NCI-H82 (cell line): ENCODE results near the gene PCAT6.
"Not testable (repeated sequence)": the region's sequence is repeated elsewhere in the genome, so short reads cannot be mapped to it uniquely, and the experiment has no call there.

ENCODE experiments used
- DNase-seq: peaks from one replicate; lab custom pipeline; 2025; lab: John Stamatoyannopoulos, UW

Gene PCAT6

DNA sequence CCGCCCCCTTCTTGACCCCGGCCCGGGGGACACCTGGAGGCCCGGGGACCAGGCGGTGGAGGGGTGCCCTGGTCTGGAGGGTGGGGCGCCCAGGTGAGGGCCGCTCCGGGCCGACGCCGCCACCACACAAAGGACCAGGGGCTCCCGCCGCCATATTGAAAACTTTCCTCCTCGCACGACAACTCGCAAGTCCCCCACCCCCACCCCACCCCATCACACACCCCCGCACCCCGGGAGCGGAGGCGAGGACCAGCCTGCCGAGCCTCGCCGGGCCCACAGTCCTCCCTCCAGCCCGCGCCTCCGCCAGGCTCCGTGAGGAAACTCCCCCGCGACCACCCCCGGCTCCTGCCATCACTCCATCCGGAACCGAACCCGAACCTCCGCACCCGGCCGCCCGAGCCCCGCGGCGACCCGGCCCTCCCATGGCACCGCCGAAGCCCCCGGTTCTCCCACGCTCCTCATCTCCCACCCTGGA, 3.3 kb upstream of the PCAT6 start:
- DNase-seq = peak; percentile 51

DNA sequence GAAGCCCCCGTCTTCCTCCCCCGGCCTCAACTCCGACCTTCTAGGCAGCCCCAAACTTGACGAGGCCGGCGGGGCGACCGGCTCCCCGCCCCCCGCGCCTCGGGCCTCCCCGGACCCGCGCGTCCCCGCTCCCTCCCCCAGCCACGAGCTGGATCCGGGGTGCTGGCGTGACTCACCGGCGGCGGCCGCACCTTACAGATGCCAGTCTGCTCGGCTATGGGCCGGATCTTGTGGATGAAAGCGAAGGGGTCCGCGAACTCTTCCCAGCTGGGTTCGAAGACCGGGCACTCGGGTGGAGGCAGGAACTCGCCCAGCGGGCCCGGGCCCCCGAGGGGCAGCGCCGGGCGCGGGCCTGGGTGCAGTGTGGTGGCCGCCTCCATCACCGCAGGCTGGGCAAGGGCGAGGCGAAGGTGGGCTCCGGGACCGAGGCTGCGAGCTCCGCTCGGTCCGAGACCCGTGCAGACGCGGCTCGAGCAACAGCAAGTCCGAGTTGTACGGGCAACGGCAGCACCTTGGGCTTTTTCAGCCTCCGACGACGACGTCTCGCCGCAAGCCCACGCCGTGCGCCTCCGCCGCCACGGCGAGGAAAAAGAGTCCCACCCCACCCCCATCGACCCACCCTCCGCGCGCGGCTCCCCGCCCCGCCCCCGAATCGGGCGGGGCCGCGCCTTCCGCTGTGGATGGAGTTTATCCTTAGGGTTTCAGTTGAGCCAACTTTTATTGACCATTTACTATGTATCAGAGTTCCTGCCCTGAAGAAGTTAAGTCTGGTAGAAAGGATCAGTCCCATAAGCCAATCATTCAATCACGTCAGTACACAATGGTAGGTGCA, 2.6 kb upstream of the PCAT6 start, which contains the start of gene KDM5B:
Gene KDM5B (minus strand): TSS at position 496 of the 832 bp plus-strand sequence. CDS start 116 bp downstream, at position 380.
- peak; percentile 82 for DNase-seq

DNA sequence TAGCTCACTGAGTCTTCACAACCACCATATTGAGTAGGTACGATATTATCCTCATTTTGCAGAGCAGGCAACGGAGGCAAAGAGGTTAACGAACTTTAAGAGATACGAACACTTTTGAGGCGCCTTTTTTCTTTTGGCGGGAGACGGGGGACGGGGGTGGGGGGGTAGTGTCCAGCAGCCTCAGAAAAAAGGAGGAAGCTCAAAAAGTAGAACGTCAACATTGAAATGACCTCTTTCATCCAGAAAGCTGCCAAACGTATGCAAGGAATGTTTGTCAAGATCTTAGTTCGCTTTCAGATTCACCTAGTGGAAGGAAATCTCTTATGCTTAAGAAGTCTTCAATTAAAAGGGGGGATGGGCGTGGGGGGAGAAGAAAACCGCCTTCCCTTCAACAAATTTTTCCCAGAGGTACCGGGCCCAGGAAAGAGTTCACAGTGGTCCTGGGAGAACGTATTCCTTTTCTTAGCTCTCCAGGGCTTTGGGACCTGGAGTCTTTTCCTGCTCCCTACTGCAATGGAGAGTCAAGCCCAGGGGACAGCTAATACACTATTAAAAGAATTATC, 1.1 kb upstream of the PCAT6 start:
- no peak for DNase-seq

DNA sequence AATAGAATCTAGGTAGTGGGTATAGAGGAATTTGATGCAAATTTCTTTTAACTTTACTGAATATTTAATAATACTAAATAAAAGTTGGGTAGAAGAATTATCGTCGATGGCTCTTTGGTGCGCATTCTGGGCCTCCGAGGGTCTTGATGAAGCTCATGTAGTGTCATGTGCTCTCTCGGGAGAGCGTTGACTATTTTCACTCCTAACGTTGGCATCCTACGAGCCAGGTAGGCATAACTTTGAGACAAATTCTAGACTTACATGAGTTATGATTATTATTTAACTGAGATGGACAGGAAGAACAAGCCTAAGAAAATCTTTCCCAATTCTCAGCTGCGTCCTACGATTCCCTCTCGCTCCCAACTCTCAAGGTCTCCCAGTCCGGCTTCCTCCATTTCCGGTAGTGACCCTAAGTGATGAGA, 550 bp upstream of the PCAT6 start:
- no peak for DNase-seq

DNA sequence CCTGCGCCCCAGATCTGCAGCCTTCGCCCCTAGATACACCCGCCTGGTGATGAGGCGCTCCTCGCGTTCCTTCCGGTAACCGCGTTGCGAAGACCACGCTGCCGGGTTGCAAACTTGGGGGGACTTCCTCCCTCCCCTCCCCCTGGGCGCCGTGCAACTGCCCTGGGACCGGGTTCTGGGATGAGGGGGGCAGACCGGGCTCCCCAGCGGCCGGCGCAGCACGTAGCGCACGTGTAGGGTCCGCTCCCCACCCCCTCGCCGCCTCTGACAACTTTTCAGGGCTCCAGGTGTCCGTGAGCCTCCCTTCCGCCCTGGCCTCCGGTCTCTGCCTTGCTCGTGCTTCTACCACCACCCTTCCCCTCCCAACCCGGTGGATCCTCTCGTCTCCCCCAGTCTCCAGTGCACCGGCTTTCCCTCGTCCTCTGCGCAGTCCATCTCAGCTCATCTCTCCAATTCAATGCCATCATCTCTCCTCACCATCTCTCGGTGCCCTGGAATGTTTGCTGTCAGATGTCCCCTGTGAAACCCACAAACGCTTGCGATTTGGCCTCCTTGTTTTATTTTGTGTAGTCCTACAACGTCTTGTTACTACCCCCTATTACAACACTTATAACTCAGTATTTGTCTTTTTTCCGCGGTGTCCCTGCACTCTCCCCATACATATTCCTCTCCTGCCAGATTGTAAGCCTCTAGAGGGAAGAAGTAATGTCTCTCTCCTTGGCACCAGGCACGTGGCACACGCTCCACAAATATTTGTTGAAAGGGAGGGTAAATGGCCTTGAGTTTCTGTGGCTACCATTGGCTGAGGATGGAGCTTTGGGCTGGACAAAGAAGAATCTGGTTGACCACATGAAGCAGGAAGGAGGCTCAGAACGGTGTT, 782 bp downstream of the PCAT6 start:
- peak; percentile 48 for DNase-seq

DNA sequence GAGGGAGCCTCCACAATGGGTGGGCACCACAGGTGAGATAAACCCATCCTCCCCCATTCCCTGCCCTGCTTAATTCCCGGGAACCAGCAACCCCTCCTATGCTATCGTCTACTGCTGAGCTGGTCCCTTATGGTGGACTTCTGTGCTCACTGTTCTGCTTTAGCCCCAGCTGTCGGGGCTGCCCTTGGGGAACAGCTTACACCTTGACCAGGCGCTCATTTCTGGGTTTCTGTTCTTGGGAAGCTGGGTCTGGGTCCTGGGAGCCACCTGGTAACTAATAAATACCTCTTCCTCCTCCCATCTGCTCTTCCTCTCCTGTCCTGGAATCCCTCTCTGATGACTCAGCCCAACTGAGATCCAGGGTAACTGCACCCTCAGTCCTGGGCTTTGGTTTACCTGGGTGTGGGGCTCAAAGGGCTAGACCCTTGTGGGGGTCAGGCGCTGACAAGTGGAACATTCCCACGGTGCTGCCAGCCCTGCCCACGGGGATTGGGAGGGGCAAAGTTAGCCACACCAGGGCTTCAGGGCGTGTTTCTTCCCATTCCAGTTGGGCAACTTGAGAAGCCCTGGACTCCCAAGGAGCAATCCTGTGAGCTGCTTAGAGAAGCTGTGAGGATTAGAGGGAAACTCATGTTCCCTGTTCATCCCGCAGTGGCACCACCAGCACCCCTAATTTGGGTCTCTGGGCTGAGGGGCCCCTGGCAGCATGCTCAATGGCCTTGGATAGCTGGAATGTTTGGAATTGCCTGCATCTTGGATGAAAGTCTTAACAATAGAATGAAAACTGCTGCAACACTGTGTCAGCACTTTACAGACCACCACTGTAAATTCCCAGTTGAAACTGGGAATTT, 1.6 kb downstream of the PCAT6 start:
- DNase-seq = peak; percentile 29

DNA sequence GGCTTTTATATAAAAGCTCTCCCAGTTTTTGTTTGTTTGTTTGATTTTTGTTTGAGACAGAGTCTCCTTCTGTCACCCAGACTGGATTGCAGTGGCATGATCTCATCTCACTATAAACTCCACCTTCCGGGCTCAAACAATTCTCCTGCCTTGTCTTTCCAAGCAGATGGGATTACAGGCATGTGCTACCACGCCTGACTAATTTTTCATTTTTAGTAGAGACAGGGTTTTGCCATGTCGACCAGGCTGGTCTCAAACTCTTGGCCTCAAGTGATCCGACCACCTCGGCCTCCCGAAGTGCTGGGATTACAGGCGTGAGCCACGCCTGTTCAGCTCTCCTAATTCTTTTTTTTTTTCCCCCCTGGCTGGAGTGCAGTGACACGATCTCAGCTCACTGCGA, 4.4 kb downstream of the PCAT6 start:
- DNase-seq = peak; percentile 30

DNA sequence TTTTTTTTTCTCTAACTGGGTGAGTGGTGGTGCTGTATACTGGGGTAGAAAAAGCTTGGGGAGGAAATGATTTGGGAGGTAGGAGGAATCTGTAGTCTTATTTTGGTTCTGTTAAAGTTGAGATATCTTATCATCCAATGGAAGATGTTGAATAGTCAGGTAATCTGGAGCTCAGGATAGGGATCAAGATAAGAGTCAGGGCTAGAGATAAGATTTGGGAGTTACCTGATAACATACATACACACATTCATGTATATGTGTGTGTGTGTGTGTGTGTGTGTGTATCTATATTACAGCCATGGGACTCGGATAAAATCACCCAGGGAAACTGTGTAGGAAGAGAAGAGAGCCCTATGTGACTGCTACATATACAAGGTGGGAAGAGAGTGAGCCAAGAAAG, 8.1 kb downstream of the PCAT6 start:
- no peak for DNase-seq

DNA sequence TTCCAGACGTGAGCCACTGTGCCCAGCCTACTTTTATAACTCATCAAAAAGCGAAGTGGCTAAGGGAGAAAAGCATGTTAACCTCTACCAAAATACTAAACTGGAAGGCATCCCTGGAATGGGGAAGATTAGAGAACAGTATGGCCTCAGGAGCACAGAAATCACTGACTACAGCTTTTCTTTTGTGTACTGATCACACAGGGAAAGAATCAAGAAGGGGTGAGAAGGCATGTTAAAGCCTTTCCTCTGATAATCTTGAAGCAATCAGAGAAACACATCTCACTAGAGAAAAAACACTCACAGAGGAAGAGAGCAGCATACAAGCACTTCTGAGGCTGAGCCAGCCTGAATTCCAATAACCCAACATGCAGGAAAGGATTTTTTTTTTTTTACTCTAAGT, 10.7 kb downstream of the PCAT6 start:
- DNase-seq = no peak

DNA sequence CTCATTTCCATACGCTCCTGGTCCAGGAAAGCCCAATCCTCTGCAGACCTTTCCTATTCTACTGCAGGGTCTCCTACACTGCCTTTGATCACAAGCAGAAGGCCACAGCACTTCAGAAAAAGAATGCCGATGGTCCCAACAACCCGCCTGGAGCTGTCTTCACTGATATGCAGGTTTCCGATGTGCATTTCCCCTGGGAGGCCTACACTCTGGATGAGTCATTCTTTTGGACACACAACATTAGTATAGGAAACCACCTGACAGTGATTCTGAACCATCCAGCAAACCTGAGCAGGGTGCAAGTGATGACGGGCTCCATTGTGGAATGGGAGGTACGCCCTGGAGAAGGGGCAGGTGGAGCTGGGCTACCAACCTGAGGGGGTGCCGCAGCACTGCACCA, 15.0 kb downstream of the PCAT6 start:
- DNase-seq = no peak

DNA sequence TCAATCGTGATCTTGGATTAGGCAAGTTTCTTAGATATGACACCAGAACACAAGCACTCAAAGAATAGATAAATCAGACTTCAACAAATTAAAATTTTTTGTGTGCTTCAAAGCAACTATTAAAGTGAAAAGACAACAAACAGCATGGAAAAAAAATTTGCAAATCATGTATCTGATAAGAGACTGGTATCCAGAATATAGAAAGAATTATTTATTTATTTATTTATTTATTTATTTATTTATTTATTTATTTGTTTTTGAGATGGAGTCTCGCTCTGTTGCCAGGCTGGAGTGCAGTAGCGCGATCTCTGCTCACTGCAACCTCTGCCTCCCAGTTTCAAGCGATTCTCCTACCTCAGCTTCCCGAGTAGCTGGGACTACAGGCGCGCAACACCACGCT, 18.5 kb downstream of the PCAT6 start:
- not testable (repeated sequence) for DNase-seq

DNA sequence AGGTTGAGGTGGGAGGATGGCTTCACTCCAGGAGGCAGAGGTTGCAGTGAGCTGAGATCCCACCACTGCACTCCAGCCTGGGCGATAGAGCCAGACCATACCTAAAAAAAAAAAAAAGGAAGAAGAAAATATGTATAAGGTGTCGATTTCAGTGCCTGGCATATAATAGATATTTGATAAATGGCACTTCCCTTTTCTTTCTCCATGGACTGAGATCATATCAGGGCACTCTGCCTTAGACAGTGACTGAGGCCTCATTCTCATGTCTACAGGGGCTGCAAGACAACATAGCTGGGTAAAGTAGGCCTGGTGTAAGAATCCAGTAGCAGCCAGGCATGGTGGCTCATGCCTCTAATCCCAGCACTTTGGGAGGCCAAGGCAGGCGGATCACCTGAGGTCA, 21.2 kb downstream of the PCAT6 start:
- DNase-seq = no peak

DNA sequence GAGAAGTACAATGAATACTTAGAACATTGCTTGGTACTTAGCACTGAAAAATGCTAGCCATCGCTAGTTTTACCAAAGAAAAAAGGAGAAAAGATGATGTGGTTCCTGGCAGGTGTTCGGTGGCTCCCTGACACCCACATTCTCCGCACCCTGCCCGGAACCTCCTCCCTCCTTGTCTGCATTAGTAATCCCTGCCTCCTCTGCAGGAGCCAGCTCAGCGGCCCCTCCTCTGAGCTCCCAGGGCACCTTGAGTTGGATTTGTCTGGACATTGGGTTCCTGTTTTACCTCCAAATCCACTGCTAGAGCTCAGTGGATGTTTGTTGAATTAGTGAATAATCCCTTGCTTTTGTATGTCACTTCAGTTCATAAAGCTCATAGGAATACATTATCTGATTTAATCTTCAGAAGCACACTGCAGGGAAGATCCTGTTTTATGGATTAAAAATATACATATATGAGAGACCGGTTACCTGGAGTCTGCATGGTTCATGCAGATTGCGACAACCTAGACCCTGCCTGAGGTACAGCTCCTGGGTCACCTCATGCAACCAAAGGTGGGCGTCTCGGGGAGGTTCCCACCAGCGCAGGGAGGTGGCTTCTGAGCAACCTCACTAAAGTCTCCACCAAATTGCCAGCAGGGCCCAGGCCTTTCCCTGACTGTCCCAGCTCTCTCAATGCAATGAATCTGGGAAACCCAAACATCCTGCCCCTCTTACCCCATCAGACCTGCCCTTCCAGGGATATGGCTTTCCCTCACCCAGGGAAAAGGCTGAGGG, 24.2 kb downstream of the PCAT6 start:
- peak; percentile 61 for DNase-seq

DNA sequence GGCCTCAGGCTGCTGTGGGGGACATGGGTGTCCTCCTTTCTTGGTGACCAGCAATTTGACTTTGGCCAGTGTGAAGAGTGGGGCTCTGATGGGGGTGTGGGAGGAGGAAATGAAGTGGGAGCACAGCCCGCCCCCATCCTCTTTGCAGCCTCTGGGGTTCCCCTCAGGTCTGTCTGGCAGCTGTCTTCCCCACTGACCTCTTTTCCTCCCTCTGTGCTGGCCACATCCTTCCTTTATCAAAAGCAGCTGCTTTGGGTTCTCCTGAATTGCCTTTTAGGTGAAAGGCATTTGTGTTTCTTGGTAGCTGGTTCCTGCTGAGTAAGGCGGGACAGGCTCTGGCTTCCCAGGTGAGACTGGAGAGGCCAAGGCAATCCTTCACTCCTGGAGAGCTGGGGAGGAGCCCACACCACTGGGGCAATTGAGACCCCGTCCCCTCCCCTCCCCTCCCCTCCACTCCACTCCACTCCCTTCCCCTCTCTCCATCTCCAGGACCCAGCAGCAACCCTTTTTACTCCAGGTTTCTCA, 24.9 kb downstream of the PCAT6 start:
- no peak for DNase-seq

DNA sequence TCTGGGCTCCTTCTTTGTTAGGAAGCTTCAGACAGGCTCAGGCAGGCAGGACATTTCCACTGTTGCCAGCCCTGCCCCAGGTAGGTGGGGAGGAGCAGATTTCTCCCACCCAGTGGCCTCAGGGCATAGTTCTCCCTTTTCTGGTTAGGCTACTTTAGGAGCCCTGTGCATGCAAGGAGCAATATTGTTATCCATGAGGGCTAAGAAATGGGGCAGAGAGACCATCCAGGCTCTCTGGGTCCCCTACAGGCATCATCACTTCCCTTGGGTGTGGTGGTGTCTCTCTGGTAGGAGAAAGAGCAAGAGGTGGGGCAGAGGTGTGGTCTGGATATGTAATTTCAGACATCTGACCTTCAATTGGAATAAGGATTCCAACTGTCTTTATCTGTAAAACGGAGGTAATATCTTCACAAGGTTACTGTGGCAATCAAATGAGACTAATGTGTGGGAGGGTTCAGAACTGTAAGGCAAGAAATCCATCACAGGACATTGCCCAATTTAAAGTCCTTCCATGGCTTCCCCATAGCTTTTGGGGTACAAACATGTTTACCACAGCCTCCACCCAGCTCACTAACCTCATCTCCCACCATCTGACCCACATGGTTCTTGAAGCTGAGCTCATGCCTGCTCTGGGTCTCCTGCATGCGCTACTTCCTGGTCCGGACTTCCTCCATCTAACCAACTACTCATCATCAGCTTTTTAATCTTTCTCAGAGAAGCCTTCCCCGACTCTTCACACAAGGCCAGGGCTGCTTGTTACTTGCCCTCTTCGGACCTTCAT, 26.1 kb downstream of the PCAT6 start:
- no peak for DNase-seq

DNA sequence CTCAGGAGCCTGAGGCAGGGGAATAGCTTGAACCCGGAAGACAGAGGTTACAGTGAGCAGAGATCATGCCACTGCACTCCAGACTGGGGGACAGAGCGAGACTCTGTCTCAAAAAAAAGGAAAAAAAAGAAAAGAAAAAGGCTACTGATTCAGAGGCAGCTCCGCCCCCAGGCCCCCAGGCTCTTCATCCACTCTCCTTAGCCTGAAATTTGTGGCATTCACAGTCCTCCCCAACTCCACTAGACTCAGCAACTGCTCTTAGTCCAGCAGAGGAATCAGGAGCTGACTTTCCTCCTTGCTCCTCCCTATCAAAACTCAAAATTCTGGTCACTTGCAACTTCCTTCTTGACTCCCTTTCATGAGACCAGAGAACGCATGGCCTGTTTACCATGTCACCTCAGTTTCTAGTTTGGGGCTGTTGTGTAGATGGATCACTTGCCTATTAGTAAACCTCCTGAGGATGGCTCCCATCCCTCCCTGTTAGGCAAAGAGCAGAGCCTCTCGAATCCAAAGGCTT, 27.1 kb downstream of the PCAT6 start:
- no peak for DNase-seq

DNA sequence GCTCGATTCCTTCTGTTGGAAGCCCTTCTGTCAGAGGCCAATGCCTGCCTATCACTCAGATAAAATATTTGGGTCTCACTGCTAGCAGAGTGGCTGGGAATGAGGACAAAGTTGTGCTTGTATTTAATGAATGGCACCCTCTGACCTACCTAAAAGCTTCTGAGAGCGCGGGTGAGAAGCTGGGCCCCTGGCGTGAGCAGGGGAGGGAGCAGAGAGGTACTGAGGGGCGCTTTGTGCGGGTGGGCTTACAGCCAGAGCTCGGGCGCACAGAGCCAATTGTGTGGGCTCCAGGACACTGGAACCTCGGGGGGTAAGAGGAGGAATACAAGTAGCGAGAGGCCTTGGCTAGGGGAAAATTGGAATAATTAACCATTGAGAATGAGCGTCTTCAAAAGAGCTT, 32.3 kb downstream of the PCAT6 start:
- no peak for DNase-seq

DNA sequence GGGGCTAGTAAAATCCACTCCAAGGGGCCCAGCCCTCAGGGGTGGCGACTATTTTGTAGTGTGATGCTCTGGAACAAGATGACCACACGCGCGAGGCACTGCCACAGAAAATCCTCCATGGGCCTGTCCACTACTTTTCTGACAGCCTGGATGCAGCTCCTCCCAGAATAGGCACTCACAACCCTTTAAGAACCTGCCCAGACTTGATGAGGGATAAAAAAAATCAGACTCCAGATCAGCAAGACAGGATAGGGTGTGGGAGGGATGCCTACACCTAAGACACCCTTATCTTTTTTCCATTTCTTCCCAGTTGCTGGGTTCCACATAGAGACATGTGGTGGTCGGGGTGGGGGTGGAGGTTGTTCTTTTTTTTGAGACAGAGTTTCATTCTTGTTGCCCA, 33.5 kb downstream of the PCAT6 start:
- no peak for DNase-seq

DNA sequence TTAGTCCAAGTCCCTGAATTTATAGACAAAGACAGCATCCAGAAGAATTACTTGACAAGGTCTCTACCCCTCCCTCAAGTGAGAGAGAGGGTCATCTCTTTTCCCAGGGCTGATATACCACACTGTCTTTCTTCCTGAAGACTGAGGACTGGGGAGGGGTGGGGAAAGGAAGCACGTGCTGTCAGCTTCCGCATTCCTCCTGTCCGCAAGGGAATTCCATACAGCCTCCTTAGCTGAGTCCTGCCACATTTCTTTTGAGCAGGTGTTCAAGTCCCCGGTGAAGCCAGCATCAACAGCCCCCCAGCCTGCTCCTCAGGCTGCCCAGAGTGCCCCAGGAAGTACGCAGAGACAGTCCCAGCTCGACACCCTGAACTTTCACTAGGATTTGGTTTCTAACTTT, 34.2 kb downstream of the PCAT6 start:
- no peak for DNase-seq

DNA sequence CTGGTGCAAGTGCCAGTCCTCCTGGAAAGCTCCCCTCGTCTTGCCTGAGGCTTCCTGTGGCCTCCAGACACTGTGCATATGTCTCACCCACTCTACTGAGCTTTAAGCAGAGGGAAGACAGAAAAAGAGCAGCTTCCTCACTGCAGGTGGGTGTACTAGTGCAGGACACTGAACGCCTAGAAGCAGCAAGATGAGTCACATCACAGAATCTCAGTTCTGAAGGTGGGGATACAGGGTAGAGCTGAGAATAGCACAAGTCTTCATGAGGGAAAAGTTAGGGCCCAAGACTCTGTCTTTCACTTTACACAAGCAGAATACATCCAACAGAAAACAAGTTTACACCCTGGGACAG, 37.4 kb downstream of the PCAT6 start:
- DNase-seq = no peak
